HG03175 (cell line): ENCODE results near the gene SUGT1.
A peak's percentile ranks its signal among the peaks of the same experiment; 100 is the strongest.
"Not testable (repeated sequence)": the region's sequence is repeated elsewhere in the genome, so short reads cannot be mapped to it uniquely, and the experiment has no call there.

Experiments
- ATAC-seq: cut with Tn5 transposase; IDR thresholded peaks from one replicate; pipeline ENCODE4 v1.9.1; 2021; ENCODE audit warnings: mild to moderate bottlenecking, moderate library complexity; ENCODE audit not compliant: unreplicated experiment

SUGT1 gene

GRCh38 chr13:52652196-52652979 lies at the start of gene SUGT1:
Gene SUGT1, plus strand, starts transcription at chr13:52652836. Its CDS starts 85 bp downstream, at chr13:52652921.
- ATAC-seq, result peak; percentile 95

- not testable (repeated sequence) for ATAC-seq
Observed at GRCh38 chr13:52603316-52603715, 49.3 kb upstream of the SUGT1 start.

GRCh38 chr13:52606126-52606525 lies 46.5 kb upstream of the SUGT1 start:
- ATAC-seq, result not testable (repeated sequence)

GRCh38 chr13:52606795-52607194 lies 45.8 kb upstream of the SUGT1 start:
- not testable (repeated sequence) for ATAC-seq

- ATAC-seq, result not testable (repeated sequence)
Observed at GRCh38 chr13:52608184-52608583, 44.5 kb upstream of the SUGT1 start.

- ATAC-seq, result peak; percentile 78
Observed at GRCh38 chr13:52609013-52609606, 43.5 kb upstream of the SUGT1 start.

- ATAC-seq, result not testable (repeated sequence)
Observed at GRCh38 chr13:52610158-52610557, 42.5 kb upstream of the SUGT1 start.

- no peak for ATAC-seq
Observed at GRCh38 chr13:52615134-52615801, 37.4 kb upstream of the SUGT1 start.

- ATAC-seq, result peak; percentile 31
Observed at GRCh38 chr13:52615812-52616211, 36.8 kb upstream of the SUGT1 start.

GRCh38 chr13:52617070-52618060 lies 35.3 kb upstream of the SUGT1 start:
- peak; percentile 96 for ATAC-seq

GRCh38 chr13:52631083-52631690 lies 21.4 kb upstream of the SUGT1 start:
- not testable (repeated sequence) for ATAC-seq

GRCh38 chr13:52638666-52639328 lies 13.8 kb upstream of the SUGT1 start:
- ATAC-seq, result no peak

GRCh38 chr13:52642131-52642530 lies 10.5 kb upstream of the SUGT1 start, which contains the start of gene HNRNPA1L2:
Gene HNRNPA1L2, plus strand, starts transcription at chr13:52642431. Its CDS starts 62 bp downstream, at chr13:52642493.
- ATAC-seq, result no peak

- ATAC-seq, result no peak
Observed at GRCh38 chr13:52644108-52644507, 8.5 kb upstream of the SUGT1 start.

- no peak for ATAC-seq
Observed at GRCh38 chr13:52646967-52647366, 5.7 kb upstream of the SUGT1 start.

- no peak for ATAC-seq
Observed at GRCh38 chr13:52650731-52651130, 1.9 kb upstream of the SUGT1 start.

GRCh38 chr13:52651897-52652195 lies 790 bp upstream of the SUGT1 start:
- ATAC-seq, result peak; percentile 10

GRCh38 chr13:52652980-52653303 lies 306 bp downstream of the SUGT1 start:
- peak; percentile 41 for ATAC-seq

GRCh38 chr13:52659340-52659739 lies 6.7 kb downstream of the SUGT1 start:
- ATAC-seq, result no peak

- no peak for ATAC-seq
Observed at GRCh38 chr13:52664272-52664671, 11.6 kb downstream of the SUGT1 start.
